SU-DHL-6 (cell line): ENCODE data around the gene SLC35F1.

Source experiments
- CTCF ChIP-seq: fragments of 200-600 bp; sonication (generic); IDR thresholded peaks from one replicate; pipeline ENCODE4 v1.5.1; 2017; ENCODE audit warnings: antibody characterized with exemption, mild to moderate bottlenecking, low read length, moderate library complexity; ENCODE audit not compliant: insufficient read depth, poor library complexity, severe bottlenecking
- EZH2phosphoT487 ChIP-seq: fragments of 200-600 bp; sonication (generic), shearing (Covaris generic); conservative IDR thresholded peaks from 2 replicates; pipeline ENCODE4 v1.6.1; 2018; ENCODE audit warnings: mild to moderate bottlenecking, antibody characterized with exemption, low read length, moderate library complexity, mixed read lengths

GRCh38 chr6:118122161-118122725 is 215.2 kb downstream of the SLC35F1 start:
- TF ChIP-seq CTCF (no peak), EZH2phosphoT487 (no peak)
